Prostate gland (tissue), 2 donors: Measurements from ENCODE around the gene CRTC1.

Experiments
- CTCF ChIP-seq, 4 experiments: fragments of 200-600 bp in 2 of 4; fragments of 450-650 bp in 2 of 4; sonication (generic) in 2 of 4; IDR thresholded peaks; 1 replicate in 3 of 4; 2 replicates in 1 of 4; pipeline ENCODE4 v1.5.1; 2016 to 2019; ENCODE audit warnings: antibody characterized with exemption in 4 of 4, mild to moderate bottlenecking in 2 of 4, moderate library complexity in 2 of 4
- POLR2AphosphoS5 ChIP-seq: sonication (generic); formaldehyde crosslinking; IDR thresholded peaks from one replicate; pipeline ENCODE4 v1.6.1; 2017; ENCODE audit warnings: antibody characterized with exemption

- no peak for TF ChIP-seq POLR2AphosphoS5
- TF ChIP-seq CTCF (IDR thresholded peaks at IDR 0.05): no peak
These were observed 20.6 kb downstream of the CRTC1 start for GRCh38 chr19:18704054-18704453.
